GM19324 (cell line): ENCODE measurements around the gene CDIP1.

ENCODE experiments used
- ATAC-seq: cut with Tn5 transposase; IDR thresholded peaks from one replicate; pipeline ENCODE4 v1.9.1; 2021; ENCODE audit warnings: mild to moderate bottlenecking, moderate library complexity; ENCODE audit not compliant: unreplicated experiment, low FRiP score

The CDIP1 gene

DNA sequence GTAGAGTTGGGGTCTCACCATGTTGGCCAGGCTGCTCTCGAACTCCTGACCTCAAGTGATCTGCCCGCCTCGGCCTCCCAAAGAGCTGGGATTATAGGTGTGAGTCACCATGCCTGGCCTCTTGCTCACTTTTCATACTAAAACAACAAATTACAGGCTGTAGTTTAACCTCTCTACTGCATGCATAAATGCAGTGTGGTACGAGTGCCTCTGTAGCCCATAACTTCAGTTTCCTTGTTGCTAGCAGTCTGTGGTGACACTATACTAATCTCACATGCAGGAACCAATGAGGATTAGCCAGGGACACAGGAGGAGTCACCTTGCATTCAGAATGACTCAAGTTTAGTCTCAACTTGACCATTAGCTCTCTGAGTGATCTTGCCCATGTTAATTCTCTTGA, 42.3 kb downstream of the CDIP1 start:
- no peak for ATAC-seq

DNA sequence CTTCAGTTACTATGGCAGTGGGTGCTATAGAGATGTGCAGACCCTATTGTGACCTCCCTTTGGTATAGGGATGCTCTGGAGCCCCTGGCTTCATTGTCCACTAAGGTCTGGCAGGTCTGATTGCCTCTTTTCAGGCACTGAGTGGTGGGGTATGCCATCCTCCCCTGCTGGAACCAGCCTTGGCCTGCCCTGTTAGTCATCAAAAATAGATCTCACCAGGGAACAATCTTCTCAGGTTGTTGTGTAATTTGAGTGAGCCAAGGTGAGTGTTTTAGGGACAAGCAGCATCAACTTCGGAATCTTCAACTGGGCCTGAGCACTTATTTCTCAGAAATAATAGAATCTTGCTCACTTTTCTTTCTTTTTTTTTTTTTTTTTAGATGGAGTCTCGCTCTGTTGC, 42.8 kb downstream of the CDIP1 start:
- ATAC-seq, result no peak

DNA sequence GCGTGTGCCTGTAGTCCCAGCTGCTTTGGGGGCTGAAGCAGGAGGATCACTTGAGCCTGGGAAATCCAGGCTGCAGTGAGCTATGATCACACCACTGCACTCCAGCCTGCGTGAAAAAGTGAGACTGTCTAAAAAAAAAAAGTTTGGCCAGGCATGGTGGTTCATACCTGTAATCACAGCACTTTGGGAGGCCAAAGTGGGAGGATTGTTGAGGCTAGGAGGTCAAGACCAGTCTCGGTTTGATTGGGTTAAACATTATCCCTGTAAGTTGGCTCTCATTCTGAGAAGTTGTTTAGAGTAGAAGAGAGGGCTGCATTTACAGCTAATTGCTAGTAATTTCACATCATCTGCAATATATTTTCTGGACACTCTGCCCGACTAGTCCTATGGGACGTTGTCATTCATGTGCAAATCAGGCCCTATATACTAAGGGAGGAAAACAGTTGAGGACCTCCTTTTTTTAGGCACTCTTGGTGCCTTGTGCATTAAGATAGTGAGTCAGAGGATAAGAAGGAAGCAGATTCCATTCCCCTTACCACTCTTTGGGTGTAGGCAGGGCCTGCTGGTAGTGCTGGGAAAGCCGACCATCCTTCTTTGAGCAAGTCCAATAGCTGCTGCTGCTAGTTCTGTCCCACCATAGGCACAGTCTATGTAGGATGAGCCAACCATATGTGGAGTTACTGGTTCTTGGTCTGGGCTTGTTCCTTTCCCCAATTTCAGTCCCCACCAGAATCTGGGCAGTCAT, 43.7 kb downstream of the CDIP1 start:
- ATAC-seq, result no peak

DNA sequence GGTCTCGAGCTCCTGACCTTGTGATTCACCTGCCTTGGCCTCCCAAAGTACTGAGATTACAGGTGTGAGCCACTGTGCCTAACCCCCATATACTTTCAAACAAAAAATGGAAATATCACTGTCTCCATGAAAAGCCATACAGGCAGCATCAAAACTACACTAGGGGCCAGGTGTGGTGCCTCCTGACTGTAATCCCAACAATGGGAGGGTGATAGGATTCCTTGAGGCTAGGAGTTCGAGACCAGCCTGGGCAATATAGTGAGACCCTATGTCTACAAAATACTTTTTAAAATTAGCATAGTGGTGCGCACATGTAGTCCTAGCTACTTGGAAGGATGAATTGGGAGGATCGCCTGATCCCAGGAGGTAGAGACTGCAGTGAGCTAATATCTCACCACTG, 46.7 kb downstream of the CDIP1 start:
- no peak for ATAC-seq

DNA sequence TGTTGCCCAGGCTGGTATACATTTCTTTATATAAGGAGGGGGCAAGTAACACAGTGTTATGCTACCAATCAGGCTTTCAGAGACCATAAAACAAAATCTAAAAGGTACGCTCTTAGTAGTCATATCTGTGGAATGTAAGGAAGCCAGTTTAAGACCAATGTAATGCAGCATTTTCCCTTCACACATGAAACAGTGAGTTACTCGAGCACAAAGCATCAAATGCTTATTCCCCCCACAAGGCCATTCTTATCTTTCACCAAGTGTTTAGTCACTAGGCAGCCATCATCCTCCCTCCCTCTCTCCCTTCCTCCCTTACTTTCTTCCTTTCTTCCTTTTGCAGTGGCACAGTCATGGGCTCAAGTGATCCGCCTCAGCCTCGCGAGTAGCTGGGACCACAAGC, 49.5 kb downstream of the CDIP1 start:
- ATAC-seq, result no peak

DNA sequence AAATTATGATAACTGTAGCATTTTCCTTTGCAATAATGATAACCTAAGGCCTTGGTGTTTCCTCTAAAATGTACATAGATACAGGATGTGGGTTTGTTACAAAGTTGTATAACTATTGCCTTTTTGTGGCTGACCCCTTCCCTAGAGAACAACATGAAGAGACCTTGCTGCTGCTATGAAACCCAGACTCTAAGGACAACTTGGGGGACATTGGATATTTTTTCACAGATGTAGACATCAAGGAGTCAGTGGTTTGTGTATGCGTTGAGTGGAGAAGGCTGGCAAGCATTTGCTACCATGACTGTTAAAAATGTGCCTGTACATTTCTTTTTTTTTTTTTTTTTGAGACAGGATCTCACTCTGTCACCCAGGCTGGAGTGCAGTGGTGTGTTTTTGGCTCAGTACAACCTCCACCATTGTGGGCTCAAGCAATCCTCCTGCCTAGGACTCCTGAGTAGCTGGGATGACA, 50.0 kb downstream of the CDIP1 start:
- no peak for ATAC-seq

DNA sequence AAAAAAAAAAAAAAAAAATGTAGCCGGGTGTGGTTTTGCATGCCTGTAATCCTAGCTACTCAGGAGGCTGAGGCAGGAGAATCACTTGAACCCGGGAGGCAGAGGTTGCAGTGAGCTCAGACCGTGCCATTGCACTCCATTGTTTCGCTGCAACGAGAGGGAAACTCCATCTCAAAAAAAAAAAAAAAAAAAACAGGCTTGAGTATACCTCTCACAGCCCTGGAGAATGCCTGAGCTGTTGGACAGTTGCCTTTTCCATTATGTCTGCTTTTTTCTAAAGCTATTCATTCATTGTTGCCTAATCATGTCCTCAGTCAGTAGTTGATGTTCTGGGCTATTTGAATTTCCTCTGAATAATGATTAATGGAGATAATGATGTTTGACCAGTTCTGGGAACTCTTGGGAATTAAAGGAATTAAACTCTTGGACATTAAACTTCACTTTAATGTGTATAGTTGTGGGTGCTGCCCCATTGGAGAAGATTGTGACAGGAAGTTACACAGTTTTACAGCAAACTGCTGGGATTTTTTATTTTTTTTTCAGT, 50.5 kb downstream of the CDIP1 start:
- no peak for ATAC-seq

DNA sequence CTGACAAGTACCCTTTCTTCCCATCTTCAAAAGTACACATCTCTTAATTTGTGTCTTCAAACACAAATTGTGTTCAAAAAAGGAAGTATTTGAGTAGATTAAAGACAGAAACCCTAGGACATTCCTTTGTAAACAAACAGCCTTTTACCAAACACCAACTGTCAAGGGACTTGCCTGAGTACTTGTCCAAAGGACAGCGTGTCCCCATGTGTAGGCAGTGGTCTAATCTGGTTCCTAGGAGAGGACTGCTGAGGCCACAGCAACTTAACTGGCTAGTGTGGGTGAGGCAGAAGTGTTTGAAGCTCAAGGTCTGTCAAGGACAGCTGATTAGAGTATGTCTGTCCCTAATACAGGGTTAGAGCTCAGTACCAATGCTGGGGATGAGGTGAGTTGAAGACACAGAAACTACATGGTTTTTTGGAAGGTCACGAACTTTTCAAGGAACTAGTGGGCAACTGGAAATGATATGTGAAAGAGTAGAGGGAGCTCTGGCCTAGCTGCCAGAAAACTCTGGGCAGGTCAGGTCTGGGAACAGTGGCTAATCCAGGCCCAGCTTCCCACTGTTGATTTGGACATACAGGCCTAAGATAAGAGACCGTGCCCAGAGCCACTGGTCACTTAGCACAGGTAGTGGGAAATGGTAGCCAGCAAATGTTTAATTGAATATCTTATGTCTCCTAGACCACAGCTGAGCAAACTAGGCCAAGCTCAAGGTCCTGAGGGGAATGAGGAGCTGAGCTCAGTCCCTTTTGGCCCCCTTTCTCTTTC, 52.3 kb downstream of the CDIP1 start:
- no peak for ATAC-seq

DNA sequence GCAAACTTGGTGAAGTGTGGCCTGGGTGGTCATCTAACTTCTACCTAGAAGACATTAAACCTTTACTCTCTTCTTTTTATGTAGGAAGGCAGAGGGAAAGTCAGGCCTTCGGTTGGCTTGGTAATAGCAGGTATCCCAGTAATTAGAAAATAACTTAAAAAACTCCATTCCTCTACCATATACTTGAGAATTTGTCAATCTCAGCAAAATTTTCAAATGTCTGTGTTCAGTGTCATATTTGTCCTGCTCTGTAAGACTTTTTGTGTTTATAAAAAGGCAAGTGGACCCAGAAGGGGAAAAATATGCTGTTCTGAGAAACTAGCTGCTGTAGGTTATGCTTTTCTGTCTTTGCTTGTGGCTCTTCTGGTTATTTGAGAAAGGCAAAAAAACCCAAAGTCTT, 56.6 kb downstream of the CDIP1 start:
- ATAC-seq, result no peak

DNA sequence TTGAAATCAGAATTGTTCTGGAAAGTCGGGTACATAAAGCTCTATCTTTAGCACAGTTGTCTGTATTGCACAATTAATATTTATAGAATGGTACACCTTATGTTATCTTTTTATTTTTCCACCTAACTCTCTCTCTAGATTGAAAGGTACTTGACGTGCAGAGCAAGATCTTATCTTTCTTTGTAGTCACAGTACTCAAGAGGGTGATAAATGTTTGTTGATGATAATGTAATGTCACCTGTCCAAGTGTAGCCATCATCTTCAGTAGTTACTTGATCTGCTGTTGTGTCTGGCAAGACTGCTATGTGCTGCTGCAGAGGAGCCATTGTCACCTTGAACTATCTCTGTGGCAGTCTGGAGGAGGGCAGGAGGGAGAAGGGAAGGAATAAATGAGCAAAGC, 57.0 kb downstream of the CDIP1 start:
- no peak for ATAC-seq

DNA sequence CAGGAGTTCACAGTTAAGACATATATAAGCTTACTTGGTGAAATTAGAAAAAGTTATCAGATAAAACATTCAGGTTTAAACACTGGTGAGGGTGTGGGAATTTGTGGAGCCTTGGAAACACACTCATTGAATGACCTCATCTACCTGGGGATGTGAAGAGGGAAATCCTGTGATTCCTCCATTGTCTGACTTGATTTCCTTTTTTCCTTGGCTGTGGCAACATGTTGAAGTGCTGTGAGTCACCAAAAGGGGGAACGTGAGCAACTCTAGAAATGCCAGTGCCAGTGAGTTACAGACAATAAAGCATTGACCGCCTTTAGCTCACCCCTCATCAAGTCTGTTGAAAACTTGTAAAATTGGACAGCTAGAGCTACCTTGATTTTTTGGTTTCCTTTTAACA, 60.6 kb downstream of the CDIP1 start:
- ATAC-seq, result no peak

DNA sequence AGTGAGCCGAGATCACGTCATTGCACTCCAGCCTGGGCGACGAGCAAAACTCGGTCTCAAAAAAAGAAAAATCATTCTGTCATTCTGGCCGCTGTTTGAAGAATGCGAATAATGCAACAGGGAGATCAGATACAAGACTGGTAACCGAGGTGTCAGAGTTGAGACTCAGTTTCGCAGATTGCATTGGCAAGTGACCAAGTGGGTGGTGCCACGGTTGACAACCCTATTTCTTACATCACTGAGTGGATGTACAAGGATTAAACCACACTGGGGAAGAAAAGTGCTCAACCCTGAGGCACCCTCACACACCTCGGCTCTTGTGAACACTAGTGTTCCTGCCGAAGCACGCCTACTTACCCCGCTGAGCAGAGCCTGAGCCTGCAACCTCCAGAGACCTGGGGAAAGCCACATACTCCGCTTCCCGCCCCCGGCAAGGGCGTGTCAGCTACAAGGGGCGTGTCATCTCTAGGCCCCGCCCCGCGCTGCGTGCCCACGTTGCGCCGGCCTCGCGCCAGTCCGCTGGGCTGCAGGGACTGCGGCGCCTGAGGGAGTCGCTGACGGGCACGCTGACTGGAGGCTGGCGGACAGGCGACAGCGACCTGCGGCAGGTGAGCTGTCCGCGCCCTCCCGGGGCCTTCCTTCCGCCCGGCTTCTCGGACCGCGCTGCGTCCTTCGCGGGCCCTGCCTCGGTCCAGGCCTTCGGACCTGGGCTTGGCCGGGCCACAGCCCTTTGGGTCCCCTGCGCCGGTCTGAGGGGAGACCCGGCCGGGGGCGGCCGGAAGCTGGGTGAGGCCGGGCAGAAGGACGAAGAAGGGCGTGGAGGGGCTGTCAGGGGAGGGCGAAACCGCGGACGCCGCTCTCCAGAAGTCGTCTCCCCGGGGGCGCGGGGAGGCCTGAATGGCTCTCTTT, 62.4 kb downstream of the CDIP1 start, which contains the start of gene HMOX2:
Gene HMOX2 (plus strand): TSS at position 519 of the 909 bp plus-strand sequence. CDS start 29,127 bp downstream, outside the sequence.
- ATAC-seq, result peak; percentile 92

DNA sequence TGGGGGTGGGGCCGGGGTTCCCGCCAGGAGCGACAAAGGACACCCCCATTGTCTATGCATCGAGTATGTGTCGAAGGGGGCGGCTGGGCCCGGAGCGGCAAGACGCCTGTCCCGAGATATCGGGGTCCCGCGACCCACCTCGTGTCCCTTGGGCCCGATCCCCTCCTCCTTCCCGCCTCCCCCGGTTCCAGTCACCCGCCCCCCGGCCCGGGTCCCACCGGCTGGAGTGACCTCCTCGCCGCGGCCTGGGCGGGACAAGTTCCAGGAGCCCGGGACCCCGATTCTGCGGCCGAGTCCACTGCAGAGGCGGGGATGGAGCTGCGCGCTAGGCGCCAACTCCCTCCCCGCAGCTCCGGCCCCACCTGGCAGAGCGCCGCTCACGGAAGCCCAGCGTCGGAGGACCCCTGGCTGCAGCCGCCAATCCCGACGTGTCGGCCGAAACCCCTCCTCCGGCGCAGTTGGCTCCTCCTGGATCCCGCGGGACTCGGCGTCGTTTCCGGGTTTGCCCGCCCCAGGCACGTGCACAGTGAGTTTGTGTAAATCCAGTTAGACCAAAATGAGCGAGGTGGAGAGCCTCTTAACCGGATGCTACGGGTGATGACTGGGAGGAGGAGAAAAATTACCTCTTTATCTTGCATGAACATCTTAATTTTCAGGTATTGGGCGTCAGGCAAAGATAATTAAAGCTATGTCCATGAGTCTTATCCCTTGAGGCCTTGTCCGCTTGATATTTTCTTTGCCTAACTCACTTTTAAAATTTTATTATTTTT, 64.2 kb downstream of the CDIP1 start, which contains the start of gene NMRAL1:
Gene NMRAL1 (minus strand): TSS at position 434 of the 770 bp plus-strand sequence. CDS start 493 bp downstream, outside the sequence.
- ATAC-seq, result no peak

DNA sequence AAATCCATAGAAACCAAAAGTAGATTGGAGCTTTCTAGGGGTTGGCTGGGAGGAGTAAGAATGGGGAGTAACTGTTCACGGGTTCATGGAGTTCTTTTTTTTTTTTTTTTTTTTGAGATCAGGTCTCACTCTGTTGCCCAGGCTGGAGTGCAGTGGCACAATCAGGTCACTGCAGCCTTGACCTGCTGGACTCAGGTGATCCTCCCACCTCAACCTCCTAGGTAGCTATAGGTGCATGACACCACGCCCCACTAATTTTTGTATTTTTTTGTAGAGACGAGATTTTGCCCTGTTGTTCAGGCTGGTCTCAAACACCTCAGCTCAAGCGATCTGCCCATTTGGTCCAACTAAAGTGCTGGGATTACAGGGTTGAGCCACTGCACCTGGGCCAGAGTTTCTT, 65.7 kb downstream of the CDIP1 start:
- ATAC-seq, result no peak

DNA sequence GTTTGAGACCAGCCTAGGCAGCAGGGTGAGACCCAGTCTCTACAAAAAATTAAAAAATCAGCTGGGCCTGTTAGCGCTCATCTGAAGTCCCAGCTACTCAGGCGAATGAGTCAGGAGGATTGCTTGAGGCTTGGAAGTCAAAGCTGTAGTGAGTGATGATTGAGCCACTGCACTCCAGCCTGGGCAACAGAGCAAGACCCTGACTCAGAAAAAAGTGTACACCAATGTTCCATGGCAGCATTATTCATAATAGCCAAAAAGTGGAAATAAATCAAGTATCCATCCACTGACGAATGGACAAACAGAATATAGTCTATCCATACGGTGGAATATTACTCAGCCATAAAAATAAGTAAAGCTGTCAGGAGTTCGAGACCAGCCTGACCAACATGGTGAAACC, 66.7 kb downstream of the CDIP1 start:
- ATAC-seq, result no peak

DNA sequence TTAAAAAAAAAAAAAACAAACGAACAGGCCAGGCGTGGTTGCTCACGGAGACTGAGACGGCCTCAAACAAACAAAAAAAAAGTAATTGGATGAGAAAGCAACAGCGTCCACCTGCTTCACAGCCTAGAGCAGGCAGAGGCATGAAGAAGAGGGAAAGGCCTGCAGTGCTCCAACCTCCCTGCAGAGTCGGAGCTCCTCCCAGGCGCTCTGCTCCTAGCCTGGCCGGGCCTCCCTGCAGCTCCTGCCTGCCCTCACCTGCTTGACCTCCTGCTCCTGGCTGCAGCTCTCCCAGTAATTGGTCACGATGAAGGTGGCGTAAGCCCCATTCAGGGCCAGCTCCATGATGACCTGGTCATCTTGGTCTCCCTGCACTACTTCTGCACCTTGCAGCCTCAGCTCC, 69.6 kb downstream of the CDIP1 start:
- no peak for ATAC-seq

DNA sequence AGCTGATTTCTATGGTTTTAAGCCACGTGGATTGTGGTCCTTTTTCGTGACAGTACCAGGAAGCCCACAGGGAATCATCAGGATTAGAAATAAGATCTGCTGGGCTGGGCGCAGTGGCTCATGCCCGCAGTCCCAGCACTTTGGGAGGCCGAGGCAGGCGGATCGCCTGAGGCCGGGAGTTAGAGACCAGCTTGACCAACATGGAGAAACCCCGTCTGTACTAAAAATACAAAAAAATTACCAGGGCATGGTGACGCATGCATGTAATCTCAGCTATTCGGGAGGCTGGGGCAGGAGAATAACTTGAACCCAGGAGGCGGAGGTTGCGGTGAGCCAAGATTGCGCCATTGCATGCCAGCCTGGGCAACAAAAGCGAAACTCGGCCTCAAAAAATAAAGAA, 70.7 kb downstream of the CDIP1 start:
- no peak for ATAC-seq

DNA sequence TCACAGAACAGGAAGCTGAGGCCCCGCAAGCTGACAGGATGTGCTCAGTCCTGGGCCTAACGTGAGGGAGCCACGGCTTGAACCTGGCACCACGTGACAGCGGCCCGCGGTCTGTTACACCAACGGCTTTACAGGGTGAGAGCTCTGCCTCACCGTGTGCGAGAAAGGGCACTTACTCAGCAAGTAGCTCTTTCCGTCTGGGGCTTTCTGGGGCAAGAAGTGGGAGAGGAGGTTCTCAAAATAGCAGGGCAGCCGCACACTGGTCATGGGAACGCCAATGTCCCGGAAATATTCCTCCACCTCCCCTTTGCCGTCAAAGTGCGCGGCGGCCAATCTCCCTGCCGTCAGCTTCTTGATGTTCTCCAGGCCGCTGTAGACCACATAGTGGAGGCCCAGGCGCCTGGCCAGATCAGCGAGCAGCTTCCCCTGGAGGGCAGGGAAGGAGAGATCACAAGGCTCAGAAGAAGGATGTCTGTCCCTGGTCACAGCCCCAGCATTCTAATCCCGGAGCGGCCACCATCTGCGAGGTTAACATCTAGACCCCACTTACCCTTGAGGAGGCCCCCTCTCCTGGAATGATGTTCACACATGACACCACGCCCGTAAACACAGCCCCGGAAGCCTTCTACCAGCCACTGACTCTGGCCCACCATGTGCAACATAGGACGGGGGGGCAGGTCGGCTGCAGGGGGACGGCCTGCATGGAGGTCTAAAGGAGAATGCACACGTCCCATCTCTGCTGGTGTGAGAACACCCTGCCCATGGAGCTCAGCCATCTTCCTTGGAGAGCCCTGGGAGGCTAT, 72.4 kb downstream of the CDIP1 start:
- ATAC-seq, result no peak
